HepG2 (cell line): ENCODE results near the gene RHBDL1. TPM values are rescaled to one million over a fixed set of nuclear protein-coding genes. Genes with fewer than 3 reads are reported as not detected.

Experiments
- ARID5B ChIP-seq: IDR thresholded peaks from 2 replicates; pipeline ENCODE4 v1.4.0; 2020; ENCODE audit warnings: mild to moderate bottlenecking, missing genetic modification reagents
- BRCA1 ChIP-seq: sonication (generic); formaldehyde crosslinking; IDR thresholded peaks from 2 replicates; pipeline ENCODE4 v1.4.0; 2020; ENCODE audit warnings: missing genetic modification reagents
- CBX1 ChIP-seq: IDR thresholded peaks from one replicate; pipeline ENCODE4 v1.6.1; 2016; ENCODE audit warnings: antibody characterized with exemption, low read depth
- EHMT2 ChIP-seq: fragments of 200-600 bp; sonication (generic); IDR thresholded peaks from 2 replicates; pipeline ENCODE4 v1.7.0; 2017; ENCODE audit warnings: antibody characterized with exemption, low read depth, low read length, borderline replicate concordance
- HNRNPH1 ChIP-seq: fragments of 200-400 bp; formaldehyde crosslinking; optimal IDR thresholded peaks from 2 replicates; pipeline ENCODE3; 2017; ENCODE audit warnings: mild to moderate bottlenecking, low read depth, low read length
- LBX2 ChIP-seq: sonication (generic); formaldehyde crosslinking; IDR thresholded peaks from 2 replicates; pipeline ENCODE4 v1.5.0; 2020; ENCODE audit warnings: missing genetic modification reagents, mild to moderate bottlenecking, borderline replicate concordance
- LRRFIP1 ChIP-seq: sonication (generic); formaldehyde crosslinking; conservative IDR thresholded peaks from 2 replicates; pipeline ENCODE4 v1.4.0; 2020; ENCODE audit warnings: missing genetic modification reagents
- NRL ChIP-seq: sonication (generic); formaldehyde crosslinking; IDR thresholded peaks from 2 replicates; pipeline ENCODE4 v1.5.0; 2020; ENCODE audit warnings: missing genetic modification reagents, mild to moderate bottlenecking, moderate library complexity, borderline replicate concordance
- SNAI1 ChIP-seq: sonication (generic); formaldehyde crosslinking; IDR thresholded peaks from 2 replicates; pipeline ENCODE4 v1.5.0; 2020; ENCODE audit warnings: mild to moderate bottlenecking, missing genetic modification reagents, borderline replicate concordance
- SNRNP70 ChIP-seq: fragments of 200-400 bp; formaldehyde crosslinking; IDR thresholded peaks from 2 replicates; pipeline ENCODE4 v1.6.1; 2017; ENCODE audit warnings: mild to moderate bottlenecking, low read depth, low read length, moderate library complexity
- TBL1XR1 ChIP-seq: fragments of 150-350 bp; IDR thresholded peaks from 2 replicates; pipeline ENCODE4 v1.6.1; 2014; ENCODE audit warnings: borderline replicate concordance, low read length; ENCODE audit not compliant: partially characterized antibody
- THRA ChIP-seq: sonication (generic); formaldehyde crosslinking; IDR thresholded peaks from 2 replicates; pipeline ENCODE4 v1.4.0; 2020; ENCODE audit warnings: missing genetic modification reagents, borderline replicate concordance
- ZC3H4 ChIP-seq: sonication (generic); formaldehyde crosslinking; IDR thresholded peaks from 2 replicates; pipeline ENCODE4 v1.4.0; 2020; ENCODE audit warnings: missing genetic modification reagents, borderline replicate concordance
- ZNF124 ChIP-seq: sonication (generic); formaldehyde crosslinking; IDR thresholded peaks from 2 replicates; pipeline ENCODE4 v1.4.0; 2020; ENCODE audit warnings: missing genetic modification reagents
- ZNF337 ChIP-seq: sonication (generic); formaldehyde crosslinking; IDR thresholded peaks from 2 replicates; pipeline ENCODE4 v1.5.1; 2020; ENCODE audit warnings: missing genetic modification reagents, low read depth, mild to moderate bottlenecking, borderline replicate concordance
- ZNF33B ChIP-seq: sonication (generic); formaldehyde crosslinking; IDR thresholded peaks from 2 replicates; pipeline ENCODE4 v1.5.1; 2020; ENCODE audit warnings: mild to moderate bottlenecking, missing genetic modification reagents
- ZNF383 ChIP-seq: sonication (generic); formaldehyde crosslinking; IDR thresholded peaks from 2 replicates; pipeline ENCODE4 v1.4.0; 2020; ENCODE audit warnings: missing genetic modification reagents, mild to moderate bottlenecking, borderline replicate concordance
- ZNF691 ChIP-seq: sonication (generic); formaldehyde crosslinking; IDR thresholded peaks from 2 replicates; pipeline ENCODE4 v1.4.0; 2020; ENCODE audit warnings: missing genetic modification reagents, low read depth, mild to moderate bottlenecking, borderline replicate concordance
- ZNF839 ChIP-seq: sonication (generic); formaldehyde crosslinking; IDR thresholded peaks from 2 replicates; pipeline ENCODE4 v1.4.0; 2020; ENCODE audit warnings: missing genetic modification reagents, mild to moderate bottlenecking, borderline replicate concordance
- polyA plus RNA-seq, 8 experiments: library from polyadenylated mRNA; depleted of rRNA in 3 of 8; stranded (reverse) in 7 of 8; unstranded in 1 of 8; fragments of >200 nt; fragmentation: Illumina TruSeq in 4 of 8; extraction: Trizol in 4 of 8; gene quantifications; 2 replicates each; pipeline versions ENCODE4 v1.2.1 to v1.2.3, GENCODE V29; 2011 to 2016; ENCODE audit warnings: low read depth in 4 of 8, missing spikeins in 1 of 8, mixed read lengths in 1 of 8; ENCODE audit not compliant: insufficient read depth in 1 of 8
- total RNA-seq, 5 experiments: library from RNA; depleted of rRNA; stranded (reverse); fragments of >200 nt; fragmentation: Illumina TruSeq; extraction: Trizol; gene quantifications; 2 replicates each; pipeline ENCODE4 v1.2.3, GENCODE V29; 2016; ENCODE audit warnings: low read depth in 1 of 5

Gene RHBDL1
- total and polyA plus RNA-seq, 2 of the 13 experiments (the other 11 are each of a cell fraction or from before 2014, with no cell fraction given), result 1.8 to 3.8 TPM

- TF ChIP-seq LRRFIP1 (CRISPR knock-in tag) (no peak), LBX2 (CRISPR knock-in tag) (no peak), ZNF383 (CRISPR knock-in tag) (no peak), SNAI1 (CRISPR knock-in tag) (no peak), EHMT2 (no peak), ARID5B (peak; percentile 58; the same call in 1 of the 2 replicates), ZNF691 (CRISPR knock-in tag) (no peak), ZNF33B (CRISPR knock-in tag) (no peak), ZC3H4 (no peak), SNRNP70 (no peak), THRA (peak; percentile 33; the same call in 1 of the 2 replicates), BRCA1 (no peak), ZNF337 (CRISPR knock-in tag) (no peak), CBX1 (peak; percentile 4), HNRNPH1 (peak; percentile 70), ZNF839 (CRISPR knock-in tag) (no peak), TBL1XR1 (peak; percentile 21), ZNF124 (CRISPR knock-in tag) (no peak), NRL (no peak)
Measured at GRCh38 chr16:645852-646678, 29.4 kb upstream of the RHBDL1 start (continued).
